ENCODE measurements around the gene YTHDC2.
A peak's percentile ranks its signal among the peaks of the same experiment; 100 is the strongest.

YTHDC2 gene

DNA sequence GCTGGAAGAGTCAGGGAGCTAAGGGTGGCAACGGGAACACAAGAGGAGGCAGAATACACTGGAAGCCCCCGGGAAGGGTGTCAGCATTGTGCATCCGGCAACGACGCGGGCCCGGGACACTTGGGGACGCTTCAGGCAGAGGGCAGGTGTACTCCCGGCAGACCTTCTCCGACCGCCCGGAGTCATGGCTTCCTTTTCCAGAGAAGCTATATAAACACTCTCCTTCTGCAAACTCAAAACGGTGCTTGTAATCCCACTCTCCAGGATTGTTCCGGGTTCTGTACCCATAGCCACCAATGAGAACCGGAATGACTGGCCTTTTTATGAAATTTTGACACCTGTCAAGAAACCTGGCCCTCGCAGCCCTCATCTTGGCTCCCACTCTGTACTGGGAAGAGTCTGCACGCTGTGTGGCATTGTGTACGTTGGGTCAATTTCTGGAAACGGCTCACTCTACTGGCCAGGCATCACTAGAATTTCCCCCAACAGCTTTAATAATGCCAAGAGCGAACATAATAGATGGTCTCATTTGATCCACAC lies 24.8 kb upstream of the YTHDC2 start:
- TF ChIP-seq, protein P1, sequence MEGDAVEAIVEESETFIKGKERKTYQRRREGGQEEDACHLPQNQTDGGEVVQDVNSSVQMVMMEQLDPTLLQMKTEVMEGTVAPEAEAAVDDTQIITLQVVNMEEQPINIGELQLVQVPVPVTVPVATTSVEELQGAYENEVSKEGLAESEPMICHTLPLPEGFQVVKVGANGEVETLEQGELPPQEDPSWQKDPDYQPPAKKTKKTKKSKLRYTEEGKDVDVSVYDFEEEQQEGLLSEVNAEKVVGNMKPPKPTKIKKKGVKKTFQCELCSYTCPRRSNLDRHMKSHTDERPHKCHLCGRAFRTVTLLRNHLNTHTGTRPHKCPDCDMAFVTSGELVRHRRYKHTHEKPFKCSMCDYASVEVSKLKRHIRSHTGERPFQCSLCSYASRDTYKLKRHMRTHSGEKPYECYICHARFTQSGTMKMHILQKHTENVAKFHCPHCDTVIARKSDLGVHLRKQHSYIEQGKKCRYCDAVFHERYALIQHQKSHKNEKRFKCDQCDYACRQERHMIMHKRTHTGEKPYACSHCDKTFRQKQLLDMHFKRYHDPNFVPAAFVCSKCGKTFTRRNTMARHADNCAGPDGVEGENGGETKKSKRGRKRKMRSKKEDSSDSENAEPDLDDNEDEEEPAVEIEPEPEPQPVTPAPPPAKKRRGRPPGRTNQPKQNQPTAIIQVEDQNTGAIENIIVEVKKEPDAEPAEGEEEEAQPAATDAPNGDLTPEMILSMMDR (IDR thresholded peaks at IDR 0.05; ENCODE audit: low read length, missing control alignments) = no peak
- peak overlapping the region; percentile 85 for H3K4me3 ChIP-seq (replicated peaks; ENCODE audit: low read depth, low read length)
- peak; percentile 8 for DNase-seq (ENCODE audit: low read depth)

DNA sequence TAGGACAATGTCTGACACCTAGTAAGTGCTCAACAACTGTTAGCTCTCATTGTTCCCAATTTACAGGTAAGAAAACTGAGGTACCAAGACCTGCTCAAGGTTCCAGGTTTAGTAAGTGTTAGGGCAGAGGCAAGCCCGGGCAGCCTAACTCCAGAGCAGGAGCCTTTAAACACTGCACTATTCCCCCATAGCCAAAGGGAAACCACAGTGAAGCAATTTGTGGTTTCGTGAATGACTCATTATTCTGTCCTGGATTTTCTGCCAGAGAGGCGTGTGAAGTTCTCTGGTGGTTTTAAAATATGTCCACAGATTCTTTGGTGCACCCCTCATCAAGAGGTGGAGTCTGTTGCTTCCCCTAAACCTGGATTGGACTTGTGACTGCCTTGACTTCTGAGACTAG lies 24.2 kb upstream of the YTHDC2 start:
- DNase-seq (ENCODE audit: low read depth) = peak; percentile 98

DNA sequence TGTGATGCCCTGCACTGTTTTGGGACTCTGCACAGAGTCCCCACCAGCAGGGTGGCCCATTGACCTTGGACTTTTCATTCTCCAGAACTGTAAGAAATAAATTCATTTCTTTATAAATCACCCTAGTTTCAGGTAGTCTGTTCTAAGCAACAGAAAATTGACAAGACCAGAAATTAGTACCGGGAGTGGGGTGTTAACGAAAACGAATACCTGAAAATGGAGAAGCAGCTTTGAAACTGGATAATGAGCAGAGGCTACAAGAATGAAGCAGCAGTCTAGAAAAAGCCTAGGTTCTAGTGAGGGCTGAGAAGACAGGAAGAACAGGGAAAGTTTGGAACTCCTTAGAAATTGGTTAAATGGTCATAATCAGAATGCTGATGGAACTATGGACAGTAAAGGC lies 23.2 kb upstream of the YTHDC2 start:
- H3K4me3 ChIP-seq (replicated peaks; ENCODE audit: low read depth, low read length) = no peak overlapping the region
- TF ChIP-seq, protein P1 (IDR thresholded peaks at IDR 0.05; ENCODE audit: low read length, missing control alignments) = no peak
- DNase-seq (ENCODE audit: low read depth) = no peak

More for the DNA sequence above, 24.2 kb upstream of the YTHDC2 start:
- no peak overlapping the region for H3K4me3 ChIP-seq (replicated peaks; ENCODE audit: low read depth, low read length)
- TF ChIP-seq, protein P1 (IDR thresholded peaks at IDR 0.05; ENCODE audit: low read length, missing control alignments) = no peak

DNA sequence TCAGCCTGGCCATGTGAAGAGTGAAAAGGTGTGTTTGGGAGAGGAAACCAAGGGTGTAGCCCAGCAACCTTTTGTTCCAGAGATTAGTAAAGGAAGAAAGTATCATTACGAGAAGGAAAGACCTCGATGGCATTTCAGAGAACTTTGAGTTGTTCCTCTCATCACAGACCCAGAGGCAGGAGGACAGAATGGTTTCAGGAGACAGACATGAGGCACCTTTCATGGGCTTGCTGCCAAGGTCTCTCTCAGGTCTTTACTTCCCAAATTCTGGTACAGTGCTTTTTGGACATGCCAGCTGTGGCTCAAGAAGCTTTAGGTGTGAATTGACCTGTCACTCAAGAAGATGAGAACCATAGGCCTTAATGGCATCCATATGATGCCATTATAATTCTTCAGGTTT lies 22.5 kb upstream of the YTHDC2 start:
- TF ChIP-seq, protein P1 (IDR thresholded peaks at IDR 0.05; ENCODE audit: low read length, missing control alignments) = no peak
- H3K4me3 ChIP-seq (replicated peaks; ENCODE audit: low read depth, low read length) = no peak overlapping the region
- no peak for DNase-seq (ENCODE audit: low read depth)

DNA sequence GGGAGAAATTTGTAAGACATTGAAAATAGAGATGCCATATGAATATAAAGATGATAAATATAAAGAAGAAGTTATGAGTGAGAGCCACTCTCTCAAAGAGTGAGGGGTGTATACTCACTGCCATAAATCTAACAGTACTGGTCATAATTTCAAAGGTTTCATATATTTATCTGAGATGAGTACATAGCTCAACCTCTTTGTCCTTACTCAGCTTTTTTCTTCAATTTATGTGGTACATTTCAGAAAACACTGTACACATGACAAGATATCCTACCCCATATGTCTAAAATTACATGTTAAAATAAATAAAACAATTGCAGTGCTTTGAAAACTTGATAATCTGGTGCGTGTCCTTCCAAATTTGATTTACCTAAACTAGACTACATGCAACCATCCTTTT lies 20.0 kb upstream of the YTHDC2 start:
- no peak for DNase-seq (ENCODE audit: low read depth)
- H3K4me3 ChIP-seq (replicated peaks; ENCODE audit: low read depth, low read length) = no peak overlapping the region
- TF ChIP-seq, protein P1 (IDR thresholded peaks at IDR 0.05; ENCODE audit: low read length, missing control alignments) = no peak

DNA sequence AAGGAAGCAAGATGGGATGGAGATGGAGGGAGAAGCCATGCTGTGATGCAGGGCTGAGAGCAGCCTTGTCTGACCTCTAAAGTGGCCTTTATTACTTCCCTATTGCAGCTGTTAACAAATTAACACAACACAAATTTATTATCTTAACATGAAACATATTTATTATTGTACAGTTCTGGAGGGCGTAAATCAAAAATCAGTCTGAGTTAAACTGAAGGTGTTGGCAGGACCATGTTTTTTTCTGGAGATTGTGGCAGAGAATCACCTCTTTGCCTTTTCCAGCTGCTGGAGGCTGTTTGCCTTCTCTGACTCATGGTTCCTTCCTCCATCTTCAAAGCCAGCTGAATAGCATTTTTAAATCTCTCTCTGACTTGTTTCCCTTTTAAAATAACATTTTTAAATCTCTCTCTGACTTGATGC lies 18.1 kb upstream of the YTHDC2 start:
- H3K4me3 ChIP-seq (replicated peaks; ENCODE audit: low read depth, low read length) = no peak overlapping the region
- TF ChIP-seq, protein P1 (IDR thresholded peaks at IDR 0.05; ENCODE audit: low read length, missing control alignments) = no peak
- DNase-seq (ENCODE audit: low read depth) = peak; percentile 36

DNA sequence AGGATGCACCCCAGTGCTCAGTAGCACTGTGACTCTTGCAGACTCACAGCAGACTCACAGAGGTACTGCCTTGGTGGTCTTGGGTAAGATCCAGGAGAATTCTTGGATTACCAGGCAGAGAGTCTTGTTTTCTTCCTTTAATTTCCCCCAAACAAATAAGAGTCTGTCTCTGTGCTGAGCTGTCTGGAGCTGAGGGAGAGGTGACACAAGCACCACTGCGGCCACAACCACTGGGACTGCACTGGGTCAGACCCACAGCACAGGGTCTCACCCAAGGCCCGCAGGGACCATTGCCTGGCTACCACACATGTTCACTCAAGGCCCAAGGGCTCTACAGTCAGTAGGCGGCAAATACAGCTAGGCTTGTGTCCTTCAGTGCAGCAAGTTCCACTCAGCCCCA lies 11.4 kb upstream of the YTHDC2 start:
- no peak overlapping the region for H3K4me3 ChIP-seq (replicated peaks; ENCODE audit: low read depth, low read length)
- DNase-seq (ENCODE audit: low read depth) = no peak
- TF ChIP-seq, protein P1 (IDR thresholded peaks at IDR 0.05; ENCODE audit: low read length, missing control alignments) = no peak
